GM12891 (cell line): ENCODE data around the gene DECR2.

Experiments
- POLR2A ChIP-seq: IDR thresholded peaks from 2 replicates; pipeline ENCODE4 v1.6.1; 2011; ENCODE audit warnings: low read depth, low read length, control low read depth
- POLR2AphosphoS5 ChIP-seq: IDR thresholded peaks from 2 replicates; pipeline ENCODE4 v1.6.1; 2011; ENCODE audit warnings: low read depth, low read length, control low read depth
- SPI1 ChIP-seq: IDR thresholded peaks from 2 replicates; pipeline ENCODE4 v1.6.1; 2011; ENCODE audit warnings: low read depth, low read length, control low read depth
- TAF1 ChIP-seq: IDR thresholded peaks from 2 replicates; pipeline ENCODE4 v1.6.1; 2011; ENCODE audit warnings: low read depth, low read length, control low read depth

GRCh38 chr16:459761-460160, 58.1 kb downstream of the DECR2 start:
- TF ChIP-seq TAF1, result no peak
- TF ChIP-seq SPI1, result no peak
- TF ChIP-seq POLR2AphosphoS5, result no peak
- no peak for TF ChIP-seq POLR2A
